Lower leg skin (tissue), 4 donors: Measurements from ENCODE around the gene BNIP5. TPM values are rescaled to one million over a fixed set of nuclear protein-coding genes. Genes with fewer than 3 reads are reported as not detected.
A peak's percentile ranks its signal among the peaks of the same experiment; 100 is the strongest.

Experiments
- DNase-seq, 2 donors: peaks; one replicate each; pipeline ENCODE4 v3.0.0-alpha.2; 2019; ENCODE audit warnings: low spot score in 2 of 2
- H3K4me3 ChIP-seq: fragments of 200-600 bp; sonication (generic); 2 replicates; pipeline ENCODE4 v1.5.1; 2017; ENCODE audit warnings: mild to moderate bottlenecking, low read depth; ENCODE audit not compliant: poor library complexity, severe bottlenecking
- POLR2A ChIP-seq, 2 donors: fragments of 450-650 bp; IDR thresholded peaks; one replicate each; pipeline ENCODE4 v1.6.1; 2016 to 2017; ENCODE audit warnings: antibody characterized with exemption in 2 of 2, mild to moderate bottlenecking in 1 of 2, moderate library complexity in 1 of 2
- WGBS, 2 donors: methylation state at CpG; one replicate each; pipeline ENCODE4 v1.1.5; 2018; 5-methylcytosine and 5-hydroxymethylcytosine counted together
- intact Hi-C: fragments of 100-400 bp; cut with DNase I; formaldehyde crosslinking; loops from one replicate; pipeline ENCODE4 v1.15.0; 2023; ENCODE audit warnings: low total_unique reads
- total RNA-seq, 4 donors: library from RNA; depleted of rRNA; stranded (reverse); fragments of >200 nt; gene quantifications; one replicate each; pipeline ENCODE4 v1.1.0, GENCODE V29; 2016
- TF ChIP-seq, protein P1 (sequence below), 3 donors: fragments of 450-650 bp; IDR thresholded peaks; one replicate each; pipeline ENCODE4 v1.5.1; 2016; ENCODE audit warnings: antibody characterized with exemption in 3 of 3, mild to moderate bottlenecking in 3 of 3, moderate library complexity in 2 of 3

The BNIP5 gene
- total RNA-seq, 4 donors from 2014 or later = not detected

DNA sequence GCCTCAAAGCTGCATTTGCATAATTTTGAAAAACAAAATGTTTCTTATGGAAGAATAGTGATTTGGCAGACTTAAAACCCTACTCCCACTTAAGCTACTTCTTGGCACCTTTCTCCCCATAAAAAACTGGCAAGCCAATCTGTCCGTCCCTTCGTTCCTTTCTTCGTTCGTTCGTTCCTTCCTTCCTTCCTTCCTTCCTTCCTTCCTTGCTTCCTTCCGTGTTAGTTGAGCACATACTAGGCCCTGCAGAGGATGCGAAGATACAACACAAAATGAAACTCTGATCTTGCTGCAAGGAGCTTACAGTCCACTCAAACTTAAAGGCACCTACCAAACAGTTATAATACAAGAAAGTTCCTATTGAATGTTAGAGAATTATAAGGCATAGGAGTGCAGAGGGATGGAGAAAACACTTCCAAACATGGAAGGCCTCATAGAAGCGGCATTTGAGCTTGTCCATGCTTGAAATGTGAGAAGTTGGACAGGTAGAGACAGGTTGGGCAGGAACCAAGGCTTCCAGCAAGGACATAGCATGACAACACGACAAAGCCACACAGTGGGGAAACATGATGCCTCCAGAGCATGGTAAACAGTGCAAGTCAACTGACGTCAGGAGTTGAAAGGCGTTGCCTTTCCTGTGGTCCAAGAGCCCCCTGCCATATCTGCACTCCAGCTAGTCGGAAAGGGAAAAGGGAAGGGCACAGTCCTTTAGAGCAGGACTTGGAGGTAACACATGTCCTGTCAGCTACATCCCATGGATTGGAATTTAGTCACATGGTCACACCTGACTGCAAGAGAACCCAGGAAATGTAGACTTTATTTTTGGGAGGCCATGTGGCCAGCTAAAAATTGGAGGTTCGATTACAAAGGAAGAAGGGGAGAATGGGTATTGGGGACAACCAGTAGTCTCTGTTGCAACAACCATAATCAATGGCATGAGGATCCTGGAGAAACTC lies 59.8 kb downstream of the BNIP5 start:
- 77 to 80% methylated on average over 13 of the region's 13 CpGs for WGBS, 2 donors
- DNase-seq = no peak
- intact Hi-C loops = no loop called here
- TF ChIP-seq, protein P1, sequence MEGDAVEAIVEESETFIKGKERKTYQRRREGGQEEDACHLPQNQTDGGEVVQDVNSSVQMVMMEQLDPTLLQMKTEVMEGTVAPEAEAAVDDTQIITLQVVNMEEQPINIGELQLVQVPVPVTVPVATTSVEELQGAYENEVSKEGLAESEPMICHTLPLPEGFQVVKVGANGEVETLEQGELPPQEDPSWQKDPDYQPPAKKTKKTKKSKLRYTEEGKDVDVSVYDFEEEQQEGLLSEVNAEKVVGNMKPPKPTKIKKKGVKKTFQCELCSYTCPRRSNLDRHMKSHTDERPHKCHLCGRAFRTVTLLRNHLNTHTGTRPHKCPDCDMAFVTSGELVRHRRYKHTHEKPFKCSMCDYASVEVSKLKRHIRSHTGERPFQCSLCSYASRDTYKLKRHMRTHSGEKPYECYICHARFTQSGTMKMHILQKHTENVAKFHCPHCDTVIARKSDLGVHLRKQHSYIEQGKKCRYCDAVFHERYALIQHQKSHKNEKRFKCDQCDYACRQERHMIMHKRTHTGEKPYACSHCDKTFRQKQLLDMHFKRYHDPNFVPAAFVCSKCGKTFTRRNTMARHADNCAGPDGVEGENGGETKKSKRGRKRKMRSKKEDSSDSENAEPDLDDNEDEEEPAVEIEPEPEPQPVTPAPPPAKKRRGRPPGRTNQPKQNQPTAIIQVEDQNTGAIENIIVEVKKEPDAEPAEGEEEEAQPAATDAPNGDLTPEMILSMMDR (IDR thresholded peaks at IDR 0.05) = no peak
- TF ChIP-seq POLR2A (IDR thresholded peaks at IDR 0.05) = no peak
- H3K4me3 ChIP-seq = no peak overlapping the region

DNA sequence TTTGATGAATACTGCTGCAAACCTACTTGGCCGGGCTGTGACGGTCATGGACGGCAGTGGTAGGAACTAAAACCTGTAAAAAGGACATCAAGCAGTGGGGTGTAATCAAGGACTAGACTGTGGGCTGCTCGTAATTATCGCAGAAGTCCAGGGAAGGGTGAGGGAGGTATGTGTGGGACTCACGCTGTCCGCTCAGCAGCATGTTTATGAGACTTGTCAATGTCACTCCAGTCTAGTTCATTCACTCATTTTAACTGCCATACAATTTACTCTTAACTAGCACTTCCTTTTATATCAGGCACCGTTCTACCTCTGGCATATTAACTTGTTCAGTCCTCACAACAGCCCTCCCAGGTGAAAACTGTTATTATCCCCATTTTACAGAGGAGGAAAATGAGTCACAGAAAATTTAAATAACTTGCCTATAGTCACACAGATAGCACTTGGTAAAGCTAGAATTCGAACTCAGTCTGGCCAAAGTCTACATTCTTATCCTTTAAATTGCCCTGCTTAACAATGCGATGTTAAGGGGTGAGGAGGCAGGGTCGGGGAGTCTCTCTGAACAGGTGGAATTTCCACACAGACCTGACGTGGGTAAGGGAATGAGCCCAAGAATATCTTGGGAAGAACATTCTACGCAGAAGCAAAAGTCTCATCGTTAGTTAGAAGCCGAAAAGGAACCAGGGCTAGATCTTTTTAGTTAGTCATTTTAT lies 62.7 kb downstream of the BNIP5 start:
- no peak overlapping the region for H3K4me3 ChIP-seq
- DNase-seq = no peak
- WGBS, 2 donors = 70 to 79% methylated on average over 15 of the region's 15 CpGs
- intact Hi-C loops = no loop called here
- TF ChIP-seq, protein P1 (IDR thresholded peaks at IDR 0.05) = no peak
- no peak for TF ChIP-seq POLR2A (IDR thresholded peaks at IDR 0.05)

DNA sequence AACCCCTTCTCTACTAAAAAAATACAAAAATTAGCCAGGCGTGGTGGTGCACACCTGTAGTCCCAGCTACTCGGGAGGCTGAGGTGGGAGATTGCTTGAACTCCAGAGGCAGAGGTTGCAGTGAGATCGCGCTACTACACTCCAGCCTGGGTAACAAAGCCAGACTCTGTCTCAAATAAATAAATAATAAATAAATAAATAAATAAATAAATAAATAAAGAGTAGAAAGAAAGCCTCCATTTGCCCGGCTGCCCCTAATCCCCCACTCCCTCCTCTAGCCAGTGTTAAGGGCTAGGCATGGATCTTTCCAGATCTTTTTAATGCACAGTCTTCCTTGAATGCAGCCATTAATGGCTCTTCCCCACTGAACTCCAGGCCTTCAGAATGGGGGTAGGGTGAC lies 63.6 kb downstream of the BNIP5 start:
- 90 to 95% methylated on average over 5 of the region's 5 CpGs for WGBS, 2 donors
- DNase-seq = no peak
- intact Hi-C loops = no loop called here
- TF ChIP-seq POLR2A (IDR thresholded peaks at IDR 0.05) = no peak
- TF ChIP-seq, protein P1 (IDR thresholded peaks at IDR 0.05) = no peak
- H3K4me3 ChIP-seq = no peak overlapping the region

DNA sequence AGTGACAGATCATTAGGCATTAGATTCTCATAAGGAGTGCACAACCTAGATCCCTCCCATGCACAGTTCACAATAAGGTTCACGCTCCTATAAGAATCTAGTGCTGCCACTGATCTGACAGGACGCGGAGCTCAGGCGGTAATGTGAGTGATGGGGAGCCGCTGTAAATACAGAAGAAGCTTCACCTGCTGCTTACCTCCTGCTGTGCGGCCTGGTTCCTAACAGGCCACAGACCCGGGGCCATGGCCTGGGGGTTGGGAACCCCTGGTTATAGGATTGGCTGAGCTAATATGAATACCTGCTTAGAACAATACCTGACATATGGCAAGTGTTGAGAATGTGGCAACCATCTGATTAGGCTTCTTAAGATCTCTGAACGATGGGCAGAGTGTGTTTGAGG lies 64.5 kb downstream of the BNIP5 start:
- 77 to 84% methylated on average over 8 of the region's 8 CpGs for WGBS, 2 donors
- intact Hi-C loops = no loop called here

DNA sequence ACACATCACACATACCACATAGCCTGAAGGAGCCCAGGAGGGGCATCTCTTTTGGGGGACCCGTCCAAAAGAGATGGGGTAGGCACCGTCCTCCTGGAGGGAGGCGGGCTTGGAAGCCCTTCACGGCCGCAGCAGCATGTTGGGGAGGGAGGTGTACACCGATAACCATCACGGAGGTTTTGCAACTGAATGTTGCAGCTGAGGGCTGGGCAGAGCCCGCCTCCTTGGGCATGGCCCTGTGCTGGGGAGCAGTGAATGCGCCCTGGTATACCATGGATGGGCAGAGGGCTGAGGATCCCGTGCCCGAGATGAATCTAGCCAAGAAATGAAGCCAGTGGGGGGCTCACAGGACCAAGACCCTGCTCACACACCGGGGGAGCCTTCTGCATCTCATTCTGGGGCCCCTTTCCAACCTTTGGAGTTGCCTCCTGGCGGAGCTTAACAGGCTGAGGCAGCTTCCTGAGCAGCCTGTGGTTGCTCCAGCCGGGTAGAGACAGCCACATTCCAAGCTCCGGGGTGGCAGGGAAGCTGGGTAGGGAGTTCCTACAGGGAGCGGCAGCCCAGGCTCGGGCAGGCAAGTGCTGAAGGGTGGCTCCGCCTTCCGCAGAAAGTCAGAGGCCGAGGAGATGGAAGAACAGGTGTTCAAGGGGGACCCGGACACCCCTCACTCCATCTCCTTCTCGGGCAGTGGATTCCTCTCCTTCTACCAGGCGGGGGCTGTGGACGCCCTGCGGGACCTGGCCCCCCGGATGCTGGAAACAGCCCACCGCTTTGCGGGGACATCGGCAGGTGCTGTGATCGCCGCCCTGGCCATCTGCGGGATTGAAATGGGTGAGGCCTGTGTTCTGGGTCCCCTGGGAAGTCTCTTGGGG lies 66.6 kb downstream of the BNIP5 start, which contains the start of gene PNPLA1:
TSS of gene PNPLA1 (plus strand) at position 227 of the 872 bp plus-strand sequence. CDS start at position 627, 400 bp downstream.
- TF ChIP-seq, protein P1 (IDR thresholded peaks at IDR 0.05) = no peak
- no peak for TF ChIP-seq POLR2A (IDR thresholded peaks at IDR 0.05)
- intact Hi-C loops = no loop called here
- peak in 1 of 2 donors; percentile 40 for DNase-seq
- 27 to 55% methylated on average over 21 to 23 of the region's 32 CpGs for WGBS, 2 donors
- H3K4me3 ChIP-seq = no peak within 1 kb of the TSS

More for the DNA sequence above, 64.5 kb downstream of the BNIP5 start:
- DNase-seq = no peak
- H3K4me3 ChIP-seq = no peak overlapping the region
- TF ChIP-seq, protein P1 (IDR thresholded peaks at IDR 0.05) = no peak
- TF ChIP-seq POLR2A (IDR thresholded peaks at IDR 0.05) = no peak
